ENCODE data around the gene ACTRT2. TPM values are rescaled to one million over a fixed set of nuclear protein-coding genes. Genes with fewer than 3 reads are reported as not detected.

ACTRT2 gene
- total and polyA plus RNA-seq, 9 donors = not detected

DNA sequence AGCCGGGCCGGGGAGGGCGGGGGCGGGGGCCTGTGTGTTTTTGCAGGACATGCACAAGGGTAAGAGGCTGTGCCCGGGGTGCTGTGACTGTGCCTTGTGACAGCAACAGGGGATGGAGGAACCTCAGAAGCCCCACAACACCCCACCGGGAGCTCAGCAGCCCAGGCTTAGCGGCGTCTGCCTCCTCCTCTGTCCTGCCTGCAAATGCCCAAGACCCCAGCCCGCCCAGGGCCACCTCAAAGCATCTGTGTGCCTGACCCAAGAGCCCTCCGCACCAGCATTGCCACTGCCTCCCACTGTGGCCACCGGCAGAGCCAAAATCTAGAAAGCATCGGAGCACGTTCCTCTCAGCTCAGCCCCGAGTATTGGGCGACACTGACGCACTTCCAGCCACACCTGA, 2.7 kb upstream of the ACTRT2 start:
- Histone ChIP-seq H3K4me3 (no peak overlapping the region), H3K9me3 (no peaks in the 10 kb centered on the region), H3K27me3 (no peaks in the 10 kb centered on the region), H3K4me1 (ENCODE audit: insufficient read depth) (no peaks in the 10 kb centered on the region), H3K36me3 (no peaks in the 10 kb centered on the region), H3K27ac (no peak overlapping the region)
- TF ChIP-seq EP300 (IDR thresholded peaks at IDR 0.05) (no peak), POLR2A (IDR thresholded peaks at IDR 0.05) (no peak)
- TF ChIP-seq, protein P1, sequence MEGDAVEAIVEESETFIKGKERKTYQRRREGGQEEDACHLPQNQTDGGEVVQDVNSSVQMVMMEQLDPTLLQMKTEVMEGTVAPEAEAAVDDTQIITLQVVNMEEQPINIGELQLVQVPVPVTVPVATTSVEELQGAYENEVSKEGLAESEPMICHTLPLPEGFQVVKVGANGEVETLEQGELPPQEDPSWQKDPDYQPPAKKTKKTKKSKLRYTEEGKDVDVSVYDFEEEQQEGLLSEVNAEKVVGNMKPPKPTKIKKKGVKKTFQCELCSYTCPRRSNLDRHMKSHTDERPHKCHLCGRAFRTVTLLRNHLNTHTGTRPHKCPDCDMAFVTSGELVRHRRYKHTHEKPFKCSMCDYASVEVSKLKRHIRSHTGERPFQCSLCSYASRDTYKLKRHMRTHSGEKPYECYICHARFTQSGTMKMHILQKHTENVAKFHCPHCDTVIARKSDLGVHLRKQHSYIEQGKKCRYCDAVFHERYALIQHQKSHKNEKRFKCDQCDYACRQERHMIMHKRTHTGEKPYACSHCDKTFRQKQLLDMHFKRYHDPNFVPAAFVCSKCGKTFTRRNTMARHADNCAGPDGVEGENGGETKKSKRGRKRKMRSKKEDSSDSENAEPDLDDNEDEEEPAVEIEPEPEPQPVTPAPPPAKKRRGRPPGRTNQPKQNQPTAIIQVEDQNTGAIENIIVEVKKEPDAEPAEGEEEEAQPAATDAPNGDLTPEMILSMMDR (IDR thresholded peaks at IDR 0.05) = no peak
- no peak for DNase-seq
- intact Hi-C loops (cut with DNase I) = loop anchor here (5.0 to 10.0 kb wide), 4 partner anchors 264 to 394 kb away; no protein-coding TSS in a partner anchor
- 89 to 95% (median 92%) methylated on average over 16 of the region's 16 CpGs for WGBS, 3 donors

DNA sequence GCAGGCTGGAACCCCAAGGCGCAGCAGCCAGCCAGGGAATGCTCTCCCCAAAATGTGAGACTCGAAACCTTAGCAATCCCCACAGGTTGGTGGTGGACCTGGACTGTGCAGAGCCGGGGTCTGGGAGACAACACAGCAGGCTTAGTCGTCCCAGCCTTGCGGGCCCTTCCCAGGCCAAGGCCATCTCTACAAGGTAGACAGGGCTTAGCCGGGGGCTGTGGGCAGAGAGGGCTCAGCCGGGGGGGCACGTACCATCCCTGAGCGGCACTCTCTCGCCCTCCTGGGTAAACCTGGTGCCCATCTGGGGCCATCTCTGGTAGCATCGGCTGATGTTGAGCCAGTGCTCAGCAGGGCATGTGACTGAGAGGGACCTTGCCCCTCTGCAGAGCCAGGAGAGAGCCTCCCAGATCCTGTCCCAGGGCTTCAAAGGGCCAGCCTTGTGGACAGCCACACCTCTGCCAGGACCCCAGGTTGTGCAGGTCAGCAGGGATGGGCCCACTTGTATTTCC, 2.2 kb upstream of the ACTRT2 start:
- intact Hi-C loops (cut with DNase I) = loop anchor here (5.0 to 10.0 kb wide), 4 partner anchors 263 to 393 kb away; no protein-coding TSS in a partner anchor
- peak in 1 of 5 donors; percentile 7 for DNase-seq

DNA sequence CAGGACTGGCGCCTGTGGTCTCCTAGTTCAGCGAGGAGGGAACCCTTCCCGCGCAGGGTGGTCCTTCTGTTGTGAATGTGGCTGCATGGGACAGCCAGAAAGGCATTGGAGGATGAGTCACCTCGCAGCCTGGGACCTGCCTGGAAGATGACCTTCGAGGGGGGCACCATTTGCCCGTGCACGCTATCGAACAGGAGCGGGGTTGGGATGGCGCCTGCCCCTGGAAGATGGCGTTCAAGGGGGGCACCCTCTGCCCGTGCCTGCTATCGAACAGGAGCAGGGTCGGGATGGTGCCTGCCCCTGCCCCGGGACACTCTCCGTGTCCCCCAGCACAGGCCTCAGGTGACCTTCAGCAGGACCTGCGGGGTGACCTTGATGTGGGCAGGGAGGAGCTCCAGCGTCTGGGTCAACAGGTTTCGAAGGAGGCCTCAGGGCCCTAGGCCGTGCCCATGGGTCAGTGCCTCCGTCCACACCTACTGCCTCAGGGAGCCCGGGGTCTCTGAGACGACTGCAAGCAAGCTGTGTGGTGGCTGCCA, 1.7 kb upstream of the ACTRT2 start:
- H3K9me3 ChIP-seq = no peaks in the 10 kb centered on the region
- peak in 1 of 5 donors; percentile 4 for DNase-seq
- H3K27ac ChIP-seq = no peak overlapping the region
- no peak overlapping the region for H3K4me3 ChIP-seq
- no peaks in the 10 kb centered on the region for H3K4me1 ChIP-seq (ENCODE audit: insufficient read depth)
- H3K27me3 ChIP-seq = no peaks in the 10 kb centered on the region
- H3K36me3 ChIP-seq = no peaks in the 10 kb centered on the region
- intact Hi-C loops (cut with DNase I) = loop anchor here (5.0 to 10.0 kb wide), 4 partner anchors 263 to 393 kb away; no protein-coding TSS in a partner anchor
- 90 to 92% (median 90%) methylated on average over 24 of the region's 24 CpGs for WGBS, 3 donors
- TF ChIP-seq, protein P1 (IDR thresholded peaks at IDR 0.05) = no peak
- TF ChIP-seq EP300 (IDR thresholded peaks at IDR 0.05) = no peak
- no peak for TF ChIP-seq POLR2A (IDR thresholded peaks at IDR 0.05)

More for the DNA sequence above, 2.2 kb upstream of the ACTRT2 start:
- Histone ChIP-seq H3K27ac (no peak overlapping the region), H3K27me3 (no peaks in the 10 kb centered on the region), H3K36me3 (no peaks in the 10 kb centered on the region), H3K4me3 (no peak overlapping the region), H3K4me1 (ENCODE audit: insufficient read depth) (no peaks in the 10 kb centered on the region), H3K9me3 (no peaks in the 10 kb centered on the region)
- 76 to 95% (median 82%) methylated on average over 11 of the region's 11 CpGs for WGBS, 3 donors
- TF ChIP-seq, protein P1 (IDR thresholded peaks at IDR 0.05) = no peak
- TF ChIP-seq EP300 (IDR thresholded peaks at IDR 0.05) (no peak), POLR2A (IDR thresholded peaks at IDR 0.05) (no peak)

DNA sequence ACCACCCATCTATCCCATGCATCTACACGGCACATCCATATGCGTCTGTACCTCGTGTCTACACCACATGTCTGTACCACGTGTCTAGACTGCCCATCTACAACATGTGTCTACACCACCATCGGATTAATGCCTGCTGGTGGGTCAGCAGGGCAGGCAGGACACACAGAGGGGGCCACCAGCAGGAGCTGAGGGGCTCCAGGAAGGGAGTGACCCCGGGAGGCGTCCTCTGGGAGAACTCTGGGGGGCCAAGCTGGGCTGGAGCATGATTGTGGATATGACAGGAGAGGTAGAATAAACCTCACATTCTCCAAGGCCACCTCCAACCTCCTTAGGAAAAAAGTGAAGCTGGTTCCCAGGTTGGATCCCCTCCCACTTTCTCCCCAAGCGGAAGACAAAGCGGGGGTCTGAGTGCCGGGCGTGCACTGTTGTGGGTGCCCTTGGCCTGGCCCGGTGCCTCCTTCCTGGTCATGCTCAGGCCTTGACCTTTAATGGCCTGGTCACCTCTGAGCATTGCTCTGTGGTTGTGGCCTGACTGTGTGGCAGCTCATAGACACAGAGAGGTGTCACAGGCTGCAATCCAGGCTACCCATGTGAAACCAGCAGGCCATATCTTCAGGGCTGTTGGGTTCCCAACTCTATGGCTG, 881 bp upstream of the ACTRT2 start:
- Histone ChIP-seq H3K4me1 (ENCODE audit: insufficient read depth) (no peaks in the 10 kb centered on the region), H3K27ac (no peak overlapping the region), H3K36me3 (no peaks in the 10 kb centered on the region), H3K9me3 (no peaks in the 10 kb centered on the region), H3K27me3 (no peaks in the 10 kb centered on the region), H3K4me3 (no peak overlapping the region)
- WGBS, 3 donors = 88 to 94% (median 91%) methylated on average over 12 of the region's 12 CpGs
- no peak for DNase-seq
- TF ChIP-seq POLR2A (IDR thresholded peaks at IDR 0.05) (no peak), EP300 (IDR thresholded peaks at IDR 0.05) (no peak)
- TF ChIP-seq, protein P1 (IDR thresholded peaks at IDR 0.05) = no peak
- intact Hi-C loops (cut with DNase I) = no loop called here
